ENCODE measurements around the gene RFT1. TPM values are rescaled to one million over a fixed set of nuclear protein-coding genes. Genes with fewer than 3 reads are reported as not detected.

Gene RFT1
- polyA plus RNA-seq, 3 donors, result 8.2 to 34.9 (median 25.6) TPM

DNA sequence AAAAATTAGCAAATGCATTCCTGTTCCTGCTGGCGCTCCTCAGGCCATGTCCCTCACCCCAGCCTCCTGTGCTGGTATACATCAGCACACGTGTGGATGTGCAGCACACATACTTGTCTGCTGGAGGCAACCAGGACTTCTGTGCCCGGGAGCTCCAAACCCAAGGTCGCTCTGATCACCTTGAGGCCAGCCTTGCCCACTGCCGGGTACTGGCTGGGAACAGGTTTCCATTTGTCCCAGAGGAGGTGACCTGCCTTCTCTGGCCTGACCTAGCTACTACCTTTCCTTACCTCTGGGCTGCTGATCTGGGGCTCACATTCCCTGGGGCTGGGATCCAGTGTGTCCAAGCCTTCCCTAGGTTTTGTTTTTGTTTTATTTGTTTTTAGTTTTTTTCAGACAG, 42.9 kb upstream of the RFT1 start:
- Mint-ChIP-seq H3K9me3 (peaks cover 0 to 3% (median 0%) of the 10 kb centered on the region in 7 donors), H3K4me1 (peaks cover 88% of the 10 kb centered on the region), H3K4me3 (no peak overlapping the region), H3K27me3 (ENCODE audit: low read depth in 3 of 3) (peaks cover 0 to 3% (median 0%) of the 10 kb centered on the region in 3 donors), H3K27ac (peak overlapping the region in 4 of 7 donors; percentile 18 to 75 (median 49)), H3K36me3 (peaks cover 45 to 83% of the 10 kb centered on the region in 2 donors)
- Histone ChIP-seq H3K27me3 (ENCODE audit: control insufficient read depth in 2 of 2, insufficient read depth in 2 of 2, low read length in 2 of 2) (no peaks in the 10 kb centered on the region), H3K27ac (ENCODE audit: low read depth in 1 of 2, low read length in 2 of 2) (peak overlapping the region in 1 of 2 donors; percentile 93), H3K4me3 (replicated peaks in 1 of 3; ENCODE audit: low read depth in 2 of 3, low read length in 3 of 3) (peak overlapping the region in 1 of 3 experiments; percentile 93), H2AFZ (ENCODE audit: insufficient read depth, low read depth, low read length, poor library complexity, severe bottlenecking) (no peak overlapping the region), H4K20me1 (ENCODE audit: insufficient read depth, low read length) (peaks cover 100% of the 10 kb centered on the region), H3K9ac (ENCODE audit: insufficient read depth, low read length, poor library complexity, severe bottlenecking) (peak overlapping the region; percentile 2), H3K4me1 (ENCODE audit: control insufficient read depth in 1 of 2, insufficient read depth in 2 of 2, low read length in 2 of 2) (peaks cover 91 to 99% of the 10 kb centered on the region in 2 donors), H3K36me3 (replicated peaks in 1 of 2; ENCODE audit: control insufficient read depth in 1 of 2, insufficient read depth in 2 of 2, low read length in 2 of 2) (peaks cover 51 to 66% of the 10 kb centered on the region in 2 donors), H3K4me2 (replicated peaks; ENCODE audit: extremely low read depth, low read length, poor library complexity, severe bottlenecking) (peak overlapping the region; percentile 99), H3K9me3 (replicated peaks in 1 of 2; ENCODE audit: control insufficient read depth in 1 of 2, insufficient read depth in 1 of 2, low read length in 2 of 2) (no peaks in the 10 kb centered on the region), H3K79me2 (ENCODE audit: insufficient read depth, low read length) (peaks cover 100% of the 10 kb centered on the region)
- TF ChIP-seq CTCF (IDR thresholded peaks at IDR 0.05), result no peak
- intact Hi-C loops (cut with micrococcal nuclease), result no loop called here
- DNase-seq, result no peak
- 80% methylated on average over 5 of the region's 5 CpGs for WGBS (ENCODE audit: insufficient coverage)

DNA sequence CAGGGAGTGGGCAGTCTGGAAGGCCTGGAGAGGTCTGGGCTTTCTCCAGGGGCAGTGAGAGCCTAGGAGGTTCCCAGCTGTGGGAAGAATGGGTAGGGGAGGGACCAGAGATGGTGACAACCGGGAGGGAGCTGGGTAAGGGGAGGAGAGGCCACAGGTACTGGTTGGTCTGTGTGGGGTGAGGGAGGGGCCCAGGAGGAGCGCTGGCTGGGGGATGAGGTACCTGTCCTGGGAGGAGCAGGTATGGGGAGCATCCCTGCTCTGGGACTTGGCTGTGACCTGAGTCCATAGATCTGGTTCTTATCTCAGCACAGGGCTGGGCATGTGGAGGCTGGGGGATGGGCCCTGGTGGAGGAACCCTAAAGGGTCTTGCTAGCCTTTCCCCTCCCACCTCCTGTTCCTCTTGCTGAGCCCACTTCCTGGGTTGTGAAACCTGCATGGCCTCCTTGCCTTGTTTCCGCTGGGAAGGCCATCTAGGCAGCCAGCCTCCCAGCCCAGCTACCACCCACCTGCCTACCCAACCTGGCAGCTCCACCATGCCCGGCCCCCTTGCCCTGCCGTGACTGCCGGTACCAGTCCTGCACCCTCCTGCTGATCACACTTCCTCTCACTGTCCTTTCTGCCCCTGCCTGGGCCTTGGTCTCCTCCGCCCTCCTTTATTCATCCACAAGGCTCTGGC, 41.7 kb upstream of the RFT1 start:
- peak in 1 of 3 donors; percentile 40 for DNase-seq
- WGBS (ENCODE audit: insufficient coverage), result 10% methylated on average over 7 of the region's 7 CpGs
- H3K27ac Mint-ChIP-seq, result peak overlapping the region; percentile 25 to 99 (median 95)
- H3K4me1 ChIP-seq (ENCODE audit: control insufficient read depth in 1 of 2, insufficient read depth in 2 of 2, low read length in 2 of 2), result peaks cover 93 to 100% of the 10 kb centered on the region in 2 donors
- peak overlapping the region; percentile 1 to 93 (median 63) for H3K4me3 ChIP-seq (replicated peaks in 1 of 3; ENCODE audit: low read depth in 2 of 3, low read length in 3 of 3)
- peaks cover 0 to 3% (median 0%) of the 10 kb centered on the region in 3 donors for H3K27me3 Mint-ChIP-seq (ENCODE audit: low read depth in 3 of 3)
- H3K27me3 ChIP-seq (ENCODE audit: control insufficient read depth in 2 of 2, insufficient read depth in 2 of 2, low read length in 2 of 2), result no peaks in the 10 kb centered on the region
- H3K9ac ChIP-seq (ENCODE audit: insufficient read depth, low read length, poor library complexity, severe bottlenecking), result peak overlapping the region; percentile 75
- peaks cover 100% of the 10 kb centered on the region for H4K20me1 ChIP-seq (ENCODE audit: insufficient read depth, low read length)
- H3K36me3 ChIP-seq (replicated peaks in 1 of 2; ENCODE audit: control insufficient read depth in 1 of 2, insufficient read depth in 2 of 2, low read length in 2 of 2), result peaks cover 47 to 56% of the 10 kb centered on the region in 2 donors
- peaks cover 100% of the 10 kb centered on the region for H3K79me2 ChIP-seq (ENCODE audit: insufficient read depth, low read length)
- H3K4me3 Mint-ChIP-seq, result peak overlapping the region; percentile 94 to 96
- intact Hi-C loops (cut with micrococcal nuclease), result no loop called here
- H3K27ac ChIP-seq (ENCODE audit: low read depth in 1 of 2, low read length in 2 of 2), result peak overlapping the region; percentile 78 to 93
- peaks cover 0 to 3% (median 0%) of the 10 kb centered on the region in 7 donors for H3K9me3 Mint-ChIP-seq
- H3K4me1 Mint-ChIP-seq, result peaks cover 92% of the 10 kb centered on the region
- TF ChIP-seq CTCF (IDR thresholded peaks at IDR 0.05), result no peak
- peak overlapping the region; percentile 99 for H3K4me2 ChIP-seq (replicated peaks; ENCODE audit: extremely low read depth, low read length, poor library complexity, severe bottlenecking)
- H3K36me3 Mint-ChIP-seq, result peaks cover 41 to 77% of the 10 kb centered on the region in 2 donors
- no peak overlapping the region for H2AFZ ChIP-seq (ENCODE audit: insufficient read depth, low read depth, low read length, poor library complexity, severe bottlenecking)
- no peaks in the 10 kb centered on the region for H3K9me3 ChIP-seq (replicated peaks in 1 of 2; ENCODE audit: control insufficient read depth in 1 of 2, insufficient read depth in 1 of 2, low read length in 2 of 2)

Measured in CD14-positive monocyte (primary cell).